GM23338 (cell line): ENCODE measurements around the gene KIAA1614. TPM values are rescaled to one million over a fixed set of nuclear protein-coding genes. Genes with fewer than 3 reads are reported as not detected.

Experiments
- ATAC-seq: fragments of 200-7000 bp; cut with Tn5 transposase; 3 replicates; pipeline ENCODE4 v1.9.1; 2020
- DNase-seq: peaks from one replicate; pipeline ENCODE4 v3.0.0-alpha.2; 2015; ENCODE audit warnings: low spot score
- H2AFZ ChIP-seq: fragments of 200-600 bp; sonication (generic); 2 replicates; pipeline ENCODE4 v1.8.0; 2016; ENCODE audit warnings: antibody characterized with exemption, mild to moderate bottlenecking, moderate library complexity
- H3F3A ChIP-seq: fragments of 200-600 bp; sonication (generic); replicated peaks from 2 replicates; pipeline ENCODE4 v1.8.0; 2017; ENCODE audit warnings: antibody characterized with exemption, mixed run types, low read depth
- H3K27ac ChIP-seq: fragments of 200-600 bp; sonication (generic); 2 replicates; pipeline ENCODE4 v1.6.1; 2016; ENCODE audit warnings: low read depth
- H3K27me3 ChIP-seq: fragments of 200-600 bp; sonication (generic); 2 replicates; pipeline ENCODE4 v1.8.0; 2016; ENCODE audit warnings: mild to moderate bottlenecking, mixed run types, moderate library complexity; ENCODE audit not compliant: insufficient read depth
- H3K36me3 ChIP-seq: fragments of 200-600 bp; sonication (generic); 2 replicates; pipeline ENCODE4 v1.8.0; 2016; ENCODE audit warnings: mild to moderate bottlenecking; ENCODE audit not compliant: insufficient read depth
- H3K4me1 ChIP-seq: fragments of 200-600 bp; sonication (generic); 2 replicates; pipeline ENCODE4 v1.8.0; 2016; ENCODE audit warnings: mild to moderate bottlenecking, moderate library complexity; ENCODE audit not compliant: insufficient read depth
- H3K4me2 ChIP-seq: fragments of 200-600 bp; sonication (generic); 2 replicates; pipeline ENCODE4 v1.7.1; 2017; ENCODE audit warnings: mixed run types
- H3K4me3 ChIP-seq: fragments of 200-600 bp; sonication (generic); 2 replicates; pipeline ENCODE4 v1.6.1; 2016; ENCODE audit warnings: mixed run types
- H3K79me2 ChIP-seq: fragments of 200-600 bp; sonication (generic); replicated peaks from 2 replicates; pipeline ENCODE4 v1.8.0; 2017; ENCODE audit warnings: mild to moderate bottlenecking; ENCODE audit not compliant: insufficient read depth
- H3K9me2 ChIP-seq: fragments of 200-600 bp; sonication (generic); 2 replicates; pipeline ENCODE4 v1.8.0; 2017; ENCODE audit not compliant: insufficient read depth
- H4K20me1 ChIP-seq: fragments of 200-600 bp; sonication (generic); replicated peaks from 2 replicates; pipeline ENCODE4 v1.8.0; 2017; ENCODE audit warnings: mild to moderate bottlenecking; ENCODE audit not compliant: insufficient read depth
- H3K27ac Mint-ChIP-seq: 2 replicates; pipeline ENCODE4 v1.8.0; 2020; ENCODE audit warnings: inconsistent platforms, mild to moderate bottlenecking, moderate library complexity, mixed read lengths
- H3K27me3 Mint-ChIP-seq: 3 replicates; pipeline ENCODE4 v1.8.0; 2022; ENCODE audit warnings: low read depth, mild to moderate bottlenecking, moderate library complexity, mixed read lengths, inconsistent platforms; ENCODE audit not compliant: insufficient read depth, poor library complexity
- H3K36me3 Mint-ChIP-seq: 3 replicates; pipeline ENCODE4 v1.8.0; 2021; ENCODE audit warnings: low read depth, mild to moderate bottlenecking, inconsistent platforms, moderate library complexity, mixed read lengths
- H3K4me1 Mint-ChIP-seq: 3 replicates; pipeline ENCODE4 v1.8.0; 2020; ENCODE audit warnings: mild to moderate bottlenecking, inconsistent platforms, mixed read lengths
- H3K4me3 Mint-ChIP-seq: 3 replicates; pipeline ENCODE4 v1.8.0; 2021; ENCODE audit warnings: moderate library complexity, mild to moderate bottlenecking, inconsistent platforms, mixed read lengths
- H3K9me3 Mint-ChIP-seq: 3 replicates; pipeline ENCODE4 v1.8.0; 2020; ENCODE audit warnings: moderate library complexity, mild to moderate bottlenecking, inconsistent platforms, mixed read lengths
- EZH2 ChIP-seq: fragments of 200-600 bp; sonication (generic); IDR thresholded peaks from one replicate; pipeline ENCODE4 v1.8.0; 2017; ENCODE audit warnings: antibody characterized with exemption, mild to moderate bottlenecking, low read depth; ENCODE audit not compliant: unreplicated experiment
- JUNB ChIP-seq: IDR thresholded peaks from one replicate; pipeline ENCODE4 v1.6.1; 2016; ENCODE audit warnings: antibody characterized with exemption; ENCODE audit not compliant: unreplicated experiment
- NANOG ChIP-seq: IDR thresholded peaks from 2 replicates; pipeline ENCODE4 v1.6.1; 2016; ENCODE audit warnings: antibody characterized with exemption, borderline replicate concordance
- ZNF114 ChIP-seq: fragments of 250-450 bp; sonication (Bioruptor Pico); IDR thresholded peaks from 2 replicates; pipeline ENCODE4 v1.5.0; 2020; ENCODE audit warnings: mild to moderate bottlenecking, moderate library complexity
- ZNF462 ChIP-seq: fragments of 250-450 bp; sonication (Bioruptor Pico); IDR thresholded peaks from 2 replicates; pipeline ENCODE4 v1.5.0; 2020; ENCODE audit warnings: mild to moderate bottlenecking, moderate library complexity
- polyA plus RNA-seq: library from polyadenylated mRNA; unstranded; fragments of >200 nt; fragmentation: Nextera tagmentation; extraction: Ambion mirVana; gene quantifications from 2 replicates; pipeline ENCODE4 v1.2.1, GENCODE V29; 2016
- total RNA-seq: library from RNA; depleted of rRNA; stranded (reverse); fragments of >200 nt; shearing (Covaris generic); gene quantifications from 2 replicates; pipeline ENCODE4 v1.2.3, GENCODE V29; 2014

The KIAA1614 gene
- total and polyA plus RNA-seq, 2 experiments from 2014 or later = 1.1 to 1.8 TPM

GRCh38 chr1:180921891-180922630 is 9.4 kb downstream of the KIAA1614 start:
- H3K27me3 Mint-ChIP-seq = peaks cover 10% of the 10 kb centered on the region
- Histone ChIP-seq H3K79me2 (no peaks in the 10 kb centered on the region), H3K4me2 (peak overlapping the region; percentile 6), H4K20me1 (no peaks in the 10 kb centered on the region), H3K36me3 (no peaks in the 10 kb centered on the region), H3K9me2 (peaks cover 6% of the 10 kb centered on the region; the same call in 1 of the 2 replicates), H3K27ac (peak overlapping the region; percentile 68), H3K27me3 (no peaks in the 10 kb centered on the region), H3K4me1 (peaks cover 45% of the 10 kb centered on the region), H2AFZ (no peak overlapping the region), H3K4me3 (no peak overlapping the region), H3F3A (no peaks in the 10 kb centered on the region)
- H3K4me1 Mint-ChIP-seq = peaks cover 70% of the 10 kb centered on the region
- H3K9me3 Mint-ChIP-seq = no peaks in the 10 kb centered on the region; the same call in 2 of the 3 replicates
- peak overlapping the region; percentile 89 for H3K27ac Mint-ChIP-seq
- ATAC-seq = peak; percentile 2
- H3K36me3 Mint-ChIP-seq = no peaks in the 10 kb centered on the region
- no peak for DNase-seq
- H3K4me3 Mint-ChIP-seq = peak overlapping the region; percentile 33; the same call in 1 of the 3 replicates
- TF ChIP-seq ZNF462 (no peak), ZNF114 (CRISPR knock-in tag) (no peak), EZH2 (no peak), NANOG (no peak)

- Histone ChIP-seq H3K4me2 (peak overlapping the region; percentile 6), H3K36me3 (no peaks in the 10 kb centered on the region), H3K79me2 (no peaks in the 10 kb centered on the region), H3F3A (no peaks in the 10 kb centered on the region), H2AFZ (no peak overlapping the region), H4K20me1 (no peaks in the 10 kb centered on the region), H3K27me3 (no peaks in the 10 kb centered on the region), H3K27ac (peak overlapping the region; percentile 68), H3K4me3 (no peak overlapping the region), H3K9me2 (peaks cover 6% of the 10 kb centered on the region; the same call in 1 of the 2 replicates), H3K4me1 (peaks cover 45% of the 10 kb centered on the region)
- Mint-ChIP-seq H3K36me3 (no peaks in the 10 kb centered on the region), H3K27me3 (peaks cover 11% of the 10 kb centered on the region), H3K9me3 (no peaks in the 10 kb centered on the region; the same call in 2 of the 3 replicates), H3K27ac (peak overlapping the region; percentile 89), H3K4me1 (peaks cover 72% of the 10 kb centered on the region), H3K4me3 (peak overlapping the region; percentile 33; the same call in 2 of the 3 replicates)
- DNase-seq (no peak), ATAC-seq (no peak)
- TF ChIP-seq NANOG = no peak
- no peak for TF ChIP-seq ZNF462
- no peak for TF ChIP-seq ZNF114 (CRISPR knock-in tag)
- TF ChIP-seq JUNB = no peak
Observed at GRCh38 chr1:180922631-180923015, 9.9 kb downstream of the KIAA1614 start.
